IPS-18a (cell line): ENCODE data around the gene RWDD1.

Source experiments
- H3K27ac ChIP-seq: one replicate; pipeline ENCODE4 v1.5.1; 2013; ENCODE audit warnings: low read length
- H3K27me3 ChIP-seq: one replicate; pipeline ENCODE4 v1.6.1; 2013; ENCODE audit warnings: mild to moderate bottlenecking, low read length; ENCODE audit not compliant: control insufficient read depth, insufficient read depth
- H3K36me3 ChIP-seq: one replicate; pipeline ENCODE4 v1.6.1; 2013; ENCODE audit warnings: low read depth, low read length; ENCODE audit not compliant: control insufficient read depth
- H3K4me1 ChIP-seq: one replicate; pipeline ENCODE4 v1.6.1; 2013; ENCODE audit warnings: low read depth, low read length; ENCODE audit not compliant: control insufficient read depth
- H3K4me3 ChIP-seq: one replicate; pipeline ENCODE4 v1.5.1; 2013; ENCODE audit warnings: low read length
- H3K9ac ChIP-seq: one replicate; pipeline ENCODE4 v1.6.1; 2013; ENCODE audit warnings: mild to moderate bottlenecking, low read length, moderate library complexity
- H3K9me3 ChIP-seq: one replicate; pipeline ENCODE4 v1.6.1; 2013; ENCODE audit warnings: low read depth, low read length; ENCODE audit not compliant: control insufficient read depth

Gene RWDD1

GRCh38 chr6:116616737-116617053, 45.4 kb downstream of the RWDD1 start:
- Histone ChIP-seq H3K36me3 (no peaks in the 10 kb centered on the region), H3K9me3 (no peaks in the 10 kb centered on the region), H3K9ac (peak overlapping the region; percentile 94), H3K4me1 (peaks cover 3% of the 10 kb centered on the region), H3K4me3 (peak overlapping the region; percentile 99), H3K27me3 (peaks cover 15% of the 10 kb centered on the region), H3K27ac (no peak overlapping the region)

GRCh38 chr6:116624036-116624805, 52.9 kb downstream of the RWDD1 start:
- Histone ChIP-seq H3K27ac (no peak overlapping the region), H3K4me3 (no peak overlapping the region), H3K4me1 (no peaks in the 10 kb centered on the region), H3K36me3 (no peaks in the 10 kb centered on the region), H3K9me3 (no peaks in the 10 kb centered on the region), H3K27me3 (no peaks in the 10 kb centered on the region), H3K9ac (no peak overlapping the region)

- Histone ChIP-seq H3K9ac (no peak overlapping the region), H3K4me1 (no peaks in the 10 kb centered on the region), H3K36me3 (no peaks in the 10 kb centered on the region), H3K9me3 (no peaks in the 10 kb centered on the region), H3K4me3 (no peak overlapping the region), H3K27me3 (no peaks in the 10 kb centered on the region), H3K27ac (no peak overlapping the region)
Measured at GRCh38 chr6:116625872-116626271, 54.6 kb downstream of the RWDD1 start.

- Histone ChIP-seq H3K36me3 (no peaks in the 10 kb centered on the region), H3K4me3 (no peak overlapping the region), H3K27me3 (no peaks in the 10 kb centered on the region), H3K9me3 (no peaks in the 10 kb centered on the region), H3K9ac (no peak overlapping the region), H3K27ac (no peak overlapping the region), H3K4me1 (no peaks in the 10 kb centered on the region)
Measured at GRCh38 chr6:116629563-116629981, 58.3 kb downstream of the RWDD1 start.

- Histone ChIP-seq H3K27me3 (no peaks in the 10 kb centered on the region), H3K4me1 (no peaks in the 10 kb centered on the region), H3K27ac (no peak overlapping the region), H3K9ac (no peak overlapping the region), H3K9me3 (no peaks in the 10 kb centered on the region), H3K36me3 (peaks cover 4% of the 10 kb centered on the region), H3K4me3 (no peak overlapping the region)
Measured at GRCh38 chr6:116631379-116631990, 60.2 kb downstream of the RWDD1 start.

GRCh38 chr6:116633685-116634084, 62.4 kb downstream of the RWDD1 start:
- no peaks in the 10 kb centered on the region for H3K27me3 ChIP-seq
- no peak overlapping the region for H3K9ac ChIP-seq
- no peak overlapping the region for H3K27ac ChIP-seq
- peaks cover 4% of the 10 kb centered on the region for H3K36me3 ChIP-seq
- no peaks in the 10 kb centered on the region for H3K9me3 ChIP-seq
- H3K4me3 ChIP-seq, result no peak overlapping the region
- H3K4me1 ChIP-seq, result no peaks in the 10 kb centered on the region
